ENCODE data around the gene CERS6. TPM values are rescaled to one million over a fixed set of nuclear protein-coding genes. Genes with fewer than 3 reads are reported as not detected.

The CERS6 gene
- total and polyA plus RNA-seq, 10 of the 15 experiments (the other 5 are each of a cell fraction or from before 2014, with no cell fraction given), result 1.3 to 20.4 (median 14.1) TPM

- intact Hi-C loops (cut with micrococcal nuclease; ENCODE audit: unreplicated experiment), result loop anchor here (5.0 kb wide), 1 partner anchor 67 kb away; no protein-coding TSS in a partner anchor
- 96% methylated on average over 2 of the region's 2 CpGs for WGBS (ENCODE audit: insufficient coverage, insufficient replicate concordance, low lambda C conversion rate, missing lambda C conversion rate)
- no peak for FAIRE-seq
- Histone ChIP-seq H3K4me3 (no peak overlapping the region), H3K4me2 (ENCODE audit: control insufficient read depth, insufficient read depth) (no peak overlapping the region), H3K27me3 (replicated peaks in 1 of 2; ENCODE audit: control insufficient read depth in 2 of 2, insufficient read depth in 2 of 2, low read length in 1 of 2) (no peaks in the 10 kb centered on the region), H3K36me3 (ENCODE audit: control insufficient read depth in 2 of 2, insufficient read depth in 2 of 2, low read length in 1 of 2) (no peaks in the 10 kb centered on the region), H3K27ac (ENCODE audit: control insufficient read depth, insufficient read depth) (no peak overlapping the region), H3K9ac (ENCODE audit: control insufficient read depth, insufficient read depth, low read length) (no peak overlapping the region), H3K79me2 (ENCODE audit: control insufficient read depth, insufficient read depth, low read length) (no peaks in the 10 kb centered on the region), H3K4me1 (ENCODE audit: control insufficient read depth, insufficient read depth, low read length) (peaks cover 13% of the 10 kb centered on the region; the same call in 1 of the 2 replicates), H2AFZ (ENCODE audit: control insufficient read depth, low read depth, low read length) (no peak overlapping the region), H3K9me3 (replicated peaks; ENCODE audit: control insufficient read depth, insufficient read depth, low read length) (no peaks in the 10 kb centered on the region; the same call in 2 of the 3 replicates), H4K20me1 (ENCODE audit: control insufficient read depth, insufficient read depth) (no peaks in the 10 kb centered on the region)
- TF ChIP-seq DPF2 (IDR thresholded peaks at IDR 0.05) (no peak), ZNF207 (IDR thresholded peaks at IDR 0.05; ENCODE audit: borderline replicate concordance) (no peak), NFYB (IDR thresholded peaks at IDR 0.05; ENCODE audit: insufficient read depth, low read depth, low read length) (no peak), NR2F1 (conservative IDR thresholded peaks at IDR 0.05) (no peak), RELA (IDR thresholded peaks at IDR 0.05; ENCODE audit: borderline replicate concordance, partially characterized antibody) (no peak), CBFB (IDR thresholded peaks at IDR 0.05; ENCODE audit: low read depth) (no peak), NFYA (IDR thresholded peaks at IDR 0.05; ENCODE audit: borderline replicate concordance, low read depth, low read length) (no peak), GABPA (IDR thresholded peaks at IDR 0.05; ENCODE audit: low read depth) (no peak), SRF (IDR thresholded peaks at IDR 0.05; ENCODE audit: low read depth in 2 of 2, low read length in 2 of 2) (no peak), HDAC2 (IDR thresholded peaks at IDR 0.05) (no peak), NR2C2 (IDR thresholded peaks at IDR 0.05; ENCODE audit: borderline replicate concordance, control insufficient read depth, insufficient read length, low read depth) (no peak), RBBP5 (conservative IDR thresholded peaks at IDR 0.05) (no peak), TBL1XR1 (IDR thresholded peaks at IDR 0.05; ENCODE audit: low read depth, low read length) (no peak)
- ChIA-PET POLR2A (no interaction called here), CTCF (interaction anchor here (0.8 kb wide), 1 partner anchor 36 kb away, joined by 3 read pairs; no protein-coding TSS in a partner anchor), SMC1A (ENCODE audit: uncharacterized antibody, unreplicated experiment) (interaction anchor here (0.7 to 1.1 kb wide), 2 partner anchors 8 to 56 kb away, joined by 3 to 4 read pairs; no protein-coding TSS in a partner anchor), RAD21 (ENCODE audit: unreplicated experiment) (no interaction called here)
- ATAC-seq, result no peak
- in situ Hi-C loops (cut with MboI), result no loop called here
- DNase-seq (ENCODE audit: low read depth, low spot score), result no peak
- no TSS peak for BruUV-seq (replicated peaks)
Measured at GRCh38 chr2:168434146-168434545, 21.9 kb upstream of the CERS6 start.

Data from GM12878 (cell line).